HG03064 (cell line): Measurements from ENCODE around the gene OGA.

Experiments
- ATAC-seq: cut with Tn5 transposase; IDR thresholded peaks from one replicate; pipeline ENCODE4 v1.9.1; 2021; ENCODE audit warnings: low read depth; ENCODE audit not compliant: unreplicated experiment

Gene OGA

DNA sequence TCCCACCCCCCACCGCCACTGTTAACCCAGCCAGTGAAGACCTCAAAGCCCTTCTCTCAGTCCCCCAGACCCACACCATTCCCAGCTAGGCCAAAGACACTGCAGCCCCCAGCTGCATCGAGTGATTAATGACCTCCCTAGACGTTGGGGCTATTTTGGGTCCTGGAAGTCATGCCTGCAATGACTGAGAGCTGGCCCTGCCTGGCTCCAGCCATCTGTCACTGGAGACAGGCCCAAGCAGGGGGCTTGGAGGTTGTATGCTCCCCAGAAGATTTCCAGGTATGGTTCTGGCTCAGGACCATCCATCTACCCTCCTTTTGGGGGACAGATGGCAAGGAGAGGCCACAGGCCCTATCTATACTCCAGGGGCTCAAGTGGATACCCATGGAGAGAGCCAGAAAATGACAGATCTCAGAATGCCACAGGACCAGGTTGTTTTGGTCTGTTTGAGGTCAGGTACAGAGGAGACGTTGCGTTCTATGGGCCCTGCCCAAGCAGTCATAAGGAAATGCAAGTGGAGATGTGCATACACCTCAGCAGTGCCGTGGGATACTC, 20.2 kb upstream of the OGA start:
- no peak for ATAC-seq

DNA sequence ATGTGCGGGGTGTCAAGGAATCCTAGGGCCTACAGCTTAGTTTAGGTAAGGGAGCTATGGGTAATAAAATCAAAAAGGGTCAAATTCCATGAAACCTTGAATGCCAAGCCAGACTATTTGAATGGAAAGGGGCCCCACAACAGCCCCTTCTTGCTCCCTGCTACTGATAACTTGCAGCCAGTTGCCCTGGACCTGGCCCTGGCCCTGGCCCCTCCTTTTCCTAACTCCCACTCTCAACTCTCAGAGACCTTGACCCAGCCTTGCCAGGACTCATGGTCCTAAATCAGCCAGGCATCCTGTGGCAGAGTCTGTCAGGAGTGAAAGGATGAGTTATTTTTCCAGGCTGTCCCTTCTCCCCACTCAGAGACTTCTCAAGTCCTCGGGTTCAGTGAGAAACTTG, 19.5 kb upstream of the OGA start:
- ATAC-seq, result no peak

DNA sequence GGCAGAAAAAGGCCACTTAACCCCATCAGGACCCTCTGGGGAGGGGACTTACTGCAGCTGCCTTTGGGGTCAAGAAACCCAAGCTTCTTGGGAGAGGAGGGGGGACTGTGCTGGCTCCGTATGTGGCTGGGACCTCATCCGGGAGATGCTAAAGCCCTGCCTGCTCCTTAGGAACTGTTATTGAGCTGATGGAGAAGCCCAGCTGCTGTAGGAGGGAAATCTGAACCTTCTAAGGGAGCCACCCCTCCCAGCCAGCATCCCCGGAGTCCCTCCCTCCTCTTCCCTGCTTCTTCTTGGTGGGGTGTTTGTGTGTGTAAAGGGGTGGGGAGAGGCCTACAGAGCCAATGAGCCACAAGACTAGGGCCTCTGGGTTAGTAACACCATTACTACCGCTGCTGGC, 17.1 kb upstream of the OGA start:
- ATAC-seq, result no peak

DNA sequence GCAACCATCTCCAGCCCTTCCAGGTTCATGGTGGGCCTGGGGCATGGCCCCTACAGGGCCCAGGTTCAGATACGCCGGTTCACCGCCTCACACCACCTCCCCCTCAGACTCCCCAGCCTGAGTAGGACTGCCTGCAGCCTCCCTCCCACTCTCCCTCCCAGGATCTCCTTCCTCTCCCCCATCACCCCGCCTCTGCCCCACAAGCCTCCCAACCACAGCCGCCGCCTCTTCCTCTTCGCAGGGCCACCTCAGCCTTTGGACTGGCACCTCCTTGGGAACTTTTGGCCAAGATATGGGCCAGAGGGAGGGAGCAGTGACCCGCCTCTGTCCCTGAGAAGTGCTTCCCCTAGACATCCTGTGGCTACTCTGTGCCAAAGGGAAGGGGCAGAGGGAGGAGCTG, 16.1 kb upstream of the OGA start:
- ATAC-seq, result no peak

DNA sequence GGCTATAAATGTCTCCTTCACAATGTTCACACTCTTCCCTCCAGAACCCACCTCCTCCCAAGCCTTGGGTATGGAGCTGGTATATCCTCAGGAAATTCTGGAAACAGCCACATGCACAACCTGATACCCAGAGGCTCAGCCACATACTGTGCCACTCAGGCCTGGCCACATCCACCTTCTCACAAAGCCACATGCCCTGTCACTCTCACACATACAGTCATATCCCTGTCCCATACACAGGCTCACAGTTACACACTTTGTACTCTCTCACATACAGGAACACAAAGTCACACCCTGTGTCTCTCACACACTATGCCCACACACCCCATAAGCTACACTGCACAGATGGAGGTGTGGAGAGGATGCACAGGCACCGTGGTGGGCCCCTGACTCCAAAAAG, 15.2 kb upstream of the OGA start:
- no peak for ATAC-seq

DNA sequence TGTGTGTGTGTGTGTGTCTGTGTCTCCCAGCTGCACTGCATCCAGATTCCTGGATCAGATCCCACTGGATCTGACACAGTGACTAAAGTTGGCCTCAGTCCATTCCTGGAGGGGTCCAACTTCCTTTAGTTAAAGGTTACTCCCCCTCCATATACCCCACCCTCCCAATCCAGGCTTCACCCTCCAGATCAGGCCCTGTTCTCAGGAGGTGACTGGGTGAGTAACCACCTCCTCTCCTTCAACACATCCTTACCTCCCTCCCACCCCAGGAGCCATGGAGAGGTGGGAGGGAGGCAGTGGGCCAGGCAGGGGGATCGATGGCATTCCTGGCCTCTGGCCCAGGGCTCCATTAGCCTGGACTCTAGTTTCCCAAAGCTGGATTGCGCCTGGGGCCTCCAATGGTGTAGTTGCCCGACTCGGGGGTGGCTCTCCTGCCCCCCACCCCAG, 14.1 kb upstream of the OGA start:
- no peak for ATAC-seq

DNA sequence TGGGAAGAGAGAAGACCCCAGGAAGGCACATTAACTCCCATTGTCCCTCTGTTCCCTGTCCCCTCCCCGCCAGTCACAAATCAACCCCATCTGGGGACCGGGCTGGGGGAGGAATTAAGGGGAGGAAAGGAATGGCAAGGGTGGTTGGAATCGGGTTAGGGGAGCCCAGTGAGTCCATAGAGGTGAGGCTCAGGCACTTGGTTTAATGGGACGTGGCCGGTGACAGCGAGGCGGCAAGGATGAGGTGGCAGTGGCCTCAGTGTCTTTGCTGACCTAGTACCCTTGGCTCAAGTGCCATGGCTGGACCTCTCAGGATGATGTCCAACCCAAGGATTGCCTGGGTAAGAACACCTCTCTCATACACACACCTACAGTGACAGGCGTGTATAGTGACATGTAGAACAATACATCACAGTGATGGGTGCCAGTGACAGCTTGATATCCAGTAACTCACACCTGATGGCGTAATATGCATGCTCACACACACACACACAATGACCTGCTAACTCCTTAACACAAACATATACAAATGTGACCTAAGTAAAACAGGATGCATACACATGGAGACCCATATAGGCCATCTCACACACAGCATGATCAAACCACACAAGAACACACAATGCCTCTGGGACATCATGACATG, 13.0 kb upstream of the OGA start:
- ATAC-seq, result no peak

DNA sequence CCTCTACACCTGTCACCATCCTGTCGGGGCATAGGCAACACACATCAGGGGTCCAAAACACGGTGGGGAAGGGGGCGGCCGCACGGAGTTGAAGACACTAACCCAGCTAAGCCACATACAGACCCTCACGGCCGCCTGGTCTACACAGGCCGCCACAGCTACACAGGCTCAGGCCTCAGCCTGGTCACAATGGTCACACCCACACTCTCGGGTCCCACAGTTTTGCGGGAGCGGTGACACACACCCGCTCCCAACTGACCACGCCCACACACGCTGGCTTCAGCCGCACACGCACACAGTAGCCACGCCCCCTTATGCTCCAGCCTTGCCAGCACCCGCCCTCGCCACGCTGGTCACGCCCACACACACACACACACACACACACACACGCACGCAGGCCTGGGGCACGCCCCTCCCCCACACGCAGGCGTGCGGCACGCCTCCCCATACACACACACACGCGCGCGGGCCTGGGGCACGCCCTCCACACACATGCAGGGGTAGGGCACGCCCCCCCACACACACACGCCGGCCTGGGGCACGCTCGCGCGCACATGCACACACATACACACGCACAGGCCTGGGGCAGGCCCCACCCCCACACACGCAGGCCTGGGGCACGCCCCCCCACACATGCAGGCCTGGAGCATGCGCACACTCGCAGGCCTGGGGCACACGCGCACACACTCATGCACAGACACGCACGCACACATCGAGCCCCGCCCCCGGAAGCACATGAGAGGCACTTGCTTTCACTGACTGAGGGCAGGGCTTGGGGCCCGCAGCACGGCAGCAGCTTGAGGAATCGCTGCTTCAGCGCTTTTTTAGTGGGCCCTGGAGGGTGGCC, 12.3 kb upstream of the OGA start:
- peak; percentile 55 for ATAC-seq

DNA sequence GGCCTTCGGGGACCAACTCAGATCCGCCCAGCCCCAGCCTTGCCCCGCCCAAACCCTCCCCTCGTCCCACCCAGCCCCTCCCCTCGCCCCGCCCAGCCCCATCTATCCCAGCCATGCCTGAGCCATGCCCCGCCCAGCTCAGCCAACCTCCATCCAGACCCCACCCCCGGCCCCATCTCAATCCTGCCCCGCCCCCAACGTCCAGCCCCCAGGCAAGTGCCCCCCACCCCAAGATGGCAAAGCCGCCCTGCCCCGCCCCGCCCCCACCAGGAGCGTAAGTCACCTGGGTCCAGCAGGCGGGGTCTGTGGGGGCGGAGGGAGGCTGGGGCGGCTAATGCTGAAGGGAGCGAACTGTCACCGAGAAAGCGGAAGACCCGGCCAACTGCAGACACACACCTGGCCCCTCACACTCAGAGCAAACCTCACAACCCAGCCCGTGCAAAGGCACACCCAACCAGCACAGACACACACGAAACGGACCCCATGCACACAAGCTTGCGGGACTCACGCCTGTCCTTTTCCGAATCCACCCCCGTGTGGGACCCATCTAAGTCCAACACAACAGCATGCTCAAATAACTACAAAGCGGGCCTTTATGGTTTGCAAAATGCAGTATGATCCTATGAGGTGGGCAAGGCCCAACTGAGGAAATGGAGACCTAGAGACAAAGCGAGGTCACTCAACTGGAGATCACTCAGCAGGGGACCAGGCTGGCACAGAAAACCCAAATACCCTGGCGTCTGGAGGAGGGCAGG, 11.5 kb upstream of the OGA start:
- peak; percentile 6 for ATAC-seq

DNA sequence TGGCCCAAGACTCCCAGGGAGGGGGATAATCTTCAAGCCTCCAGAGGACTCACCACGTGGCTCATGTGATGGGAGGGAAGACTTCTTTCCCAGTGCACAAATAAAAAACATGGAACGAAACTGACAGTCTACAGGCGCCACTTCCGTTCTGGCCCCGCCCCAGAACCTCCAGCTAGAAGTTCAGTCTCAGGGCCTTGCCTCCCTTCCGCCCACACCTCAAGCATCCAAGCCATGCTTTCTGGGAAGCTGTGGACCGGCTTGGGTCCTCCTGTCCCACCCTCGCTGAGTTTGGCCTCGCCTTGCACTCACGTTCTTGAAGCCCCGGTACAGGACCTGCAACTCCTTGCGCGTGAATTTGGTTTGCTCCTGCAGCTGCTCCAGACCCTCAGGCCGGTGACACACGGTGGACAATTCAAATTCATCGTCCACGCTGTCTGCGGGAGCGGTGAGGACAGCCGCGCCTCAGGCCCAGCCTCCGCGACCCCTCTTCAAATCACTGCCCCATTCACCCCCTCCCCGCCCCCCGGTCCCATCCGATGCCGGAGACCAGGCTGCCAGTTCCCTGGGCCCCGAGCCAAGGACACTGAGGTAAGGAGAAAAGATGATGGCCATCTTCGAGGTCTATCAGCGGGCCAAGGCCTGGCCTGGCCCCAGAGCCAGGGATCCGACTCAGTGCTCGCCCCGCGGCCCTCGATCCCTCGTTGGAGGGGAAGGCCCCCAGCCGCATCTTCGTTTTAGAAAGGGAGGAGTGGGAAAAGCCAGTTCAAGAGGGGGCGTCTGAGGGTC, 10.7 kb upstream of the OGA start:
- ATAC-seq, result no peak

DNA sequence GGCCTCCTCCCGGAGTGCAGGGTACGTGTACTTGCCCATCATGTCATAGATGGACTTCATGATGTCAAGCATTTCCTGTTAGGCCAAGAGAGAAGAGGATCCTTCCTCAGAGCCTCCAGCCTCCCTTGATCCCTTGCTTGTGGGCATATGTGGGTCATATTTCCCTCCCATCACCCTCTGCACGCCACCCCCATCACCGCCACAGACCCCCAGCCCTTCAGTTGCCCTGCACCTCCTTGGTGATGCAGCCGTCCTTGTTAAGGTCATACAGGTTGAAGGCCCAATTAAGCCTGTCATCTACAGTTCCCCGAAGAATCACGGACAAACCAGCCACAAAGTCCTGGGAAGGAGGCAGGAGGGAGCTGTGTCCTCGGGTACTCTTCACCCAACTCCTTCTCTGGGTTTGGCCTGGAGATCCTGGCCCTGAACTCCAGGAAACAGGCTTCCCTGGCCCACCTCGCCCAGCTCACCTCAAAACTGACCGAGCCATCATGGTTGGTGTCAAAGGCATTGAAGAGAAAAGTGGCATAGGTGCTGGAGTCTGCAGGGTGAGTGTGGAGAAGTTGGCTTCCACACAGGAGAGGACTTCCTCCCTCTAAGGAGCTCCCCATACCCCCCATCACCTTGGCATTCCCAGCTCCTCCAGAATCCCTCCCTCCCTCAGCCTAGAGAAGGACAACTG, 9.8 kb upstream of the OGA start:
- no peak for ATAC-seq

DNA sequence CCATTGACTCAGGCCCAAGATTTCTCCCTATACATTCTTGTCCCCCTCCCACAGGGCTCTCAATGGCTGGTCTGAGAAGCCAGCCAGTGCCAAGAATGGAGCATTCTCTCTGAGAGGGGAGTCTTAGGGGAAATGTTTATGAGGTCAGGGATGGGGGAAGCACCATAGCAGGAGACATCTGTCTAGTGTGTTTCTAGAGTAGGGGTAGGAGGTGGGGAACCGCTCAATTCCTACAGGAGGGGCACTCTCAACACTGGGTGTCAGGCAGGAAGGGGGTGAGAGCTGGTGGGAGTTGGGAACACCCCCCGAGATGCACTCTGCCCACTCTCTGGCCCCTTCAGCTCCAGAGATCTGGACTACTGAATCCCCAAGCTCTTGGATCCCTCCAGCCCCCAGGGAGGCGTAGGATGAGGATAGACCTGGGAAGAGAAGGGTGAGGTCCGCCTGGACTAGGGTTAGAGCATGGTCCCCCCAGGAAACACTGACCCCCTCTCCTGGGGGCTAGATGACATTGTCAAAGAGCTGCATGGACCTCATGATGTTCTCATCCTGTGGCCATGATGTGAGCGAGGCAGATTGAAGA, 8.7 kb upstream of the OGA start:
- no peak for ATAC-seq

DNA sequence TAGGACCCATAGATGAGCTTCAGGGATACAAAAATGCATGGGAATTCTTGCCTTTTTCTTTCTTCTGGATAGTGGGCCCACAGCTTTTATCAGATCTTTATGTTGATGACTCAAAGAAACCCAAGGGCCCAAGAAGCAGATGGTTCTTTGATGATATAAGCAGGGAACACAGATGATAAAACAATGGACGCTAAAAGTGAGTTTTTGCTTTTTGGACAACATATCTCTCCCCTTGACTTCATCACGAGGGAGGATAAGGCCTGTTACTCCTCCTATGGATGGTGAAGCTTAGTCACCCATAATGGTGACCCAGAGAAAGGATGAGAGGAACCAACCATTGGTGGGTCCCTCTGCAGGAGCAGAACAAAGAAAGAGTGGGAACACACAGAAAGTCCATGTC, 6.5 kb upstream of the OGA start:
- no peak for ATAC-seq

DNA sequence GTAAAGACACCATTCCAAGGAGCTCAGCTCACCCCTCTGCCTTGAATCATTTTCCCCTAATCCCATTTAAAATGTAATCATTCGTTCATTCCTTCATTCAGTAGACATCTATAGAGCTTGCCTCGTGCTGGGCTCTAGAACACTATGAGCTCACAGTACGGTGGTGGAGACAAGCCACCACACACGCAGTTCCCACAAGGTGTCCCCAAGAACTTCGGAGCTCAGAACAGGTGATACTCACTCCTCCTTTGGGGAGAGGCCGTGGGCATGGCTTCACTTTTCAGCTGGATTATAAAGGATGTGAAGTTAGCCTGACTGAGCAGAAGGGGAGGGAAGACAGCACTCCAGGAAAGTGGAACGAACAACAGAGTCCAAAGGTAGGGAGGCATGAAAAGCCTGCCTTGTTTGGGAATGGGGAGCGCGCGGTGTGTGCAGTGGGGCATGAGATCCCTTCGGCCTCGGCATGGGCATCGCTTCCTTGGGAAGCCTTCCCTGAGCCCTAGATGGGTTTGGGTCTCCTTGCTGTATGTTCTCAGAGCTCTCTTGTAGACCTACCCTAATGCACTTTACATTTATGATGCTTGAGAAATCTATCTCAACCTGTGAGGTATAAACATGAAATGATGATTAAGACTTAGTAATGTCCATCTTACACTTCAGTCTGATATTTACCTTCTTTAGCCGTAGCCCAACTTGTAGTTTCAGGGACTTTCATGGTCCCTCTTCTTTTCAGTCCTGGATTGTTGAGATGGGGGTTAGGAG, 809 bp upstream of the OGA start:
- peak; percentile 17 for ATAC-seq

DNA sequence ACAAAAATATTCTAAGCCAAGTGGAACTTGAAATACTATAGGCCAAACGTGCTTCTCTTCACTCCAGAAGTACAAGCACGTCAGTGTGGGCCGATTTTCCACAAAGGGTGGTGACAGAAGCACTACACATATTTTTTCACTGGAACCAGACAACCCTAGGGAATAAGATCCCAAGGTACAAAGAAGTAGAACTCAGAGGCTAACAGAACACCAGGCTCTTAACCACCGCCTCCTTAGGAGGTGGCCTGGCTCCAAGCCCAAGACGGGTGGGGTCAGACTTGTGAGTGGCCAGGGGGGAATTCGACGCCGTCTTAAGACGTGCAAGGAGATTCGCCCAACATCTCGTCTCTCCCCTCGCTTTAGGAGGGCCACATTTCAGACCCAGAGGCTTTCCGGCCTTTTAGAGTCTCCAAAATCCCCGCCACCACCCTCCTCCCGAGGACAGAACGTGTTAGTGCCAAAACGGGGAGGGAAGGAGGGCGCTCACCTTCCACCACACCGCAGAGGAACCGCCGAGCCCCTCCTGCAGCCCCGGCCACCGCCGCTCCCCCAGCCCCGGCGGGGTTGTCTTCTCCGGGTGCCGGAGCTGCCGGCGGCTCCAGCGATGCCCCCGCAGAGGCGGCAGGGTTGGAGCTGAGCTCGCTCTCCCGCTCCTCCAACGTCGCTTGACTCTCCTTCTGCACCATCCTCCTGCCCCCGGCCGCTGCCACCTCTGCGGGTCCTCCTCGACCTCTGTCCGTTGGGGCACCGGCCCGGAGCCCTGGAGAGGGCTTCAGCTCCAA, 716 bp downstream of the OGA start:
- ATAC-seq, result no peak

DNA sequence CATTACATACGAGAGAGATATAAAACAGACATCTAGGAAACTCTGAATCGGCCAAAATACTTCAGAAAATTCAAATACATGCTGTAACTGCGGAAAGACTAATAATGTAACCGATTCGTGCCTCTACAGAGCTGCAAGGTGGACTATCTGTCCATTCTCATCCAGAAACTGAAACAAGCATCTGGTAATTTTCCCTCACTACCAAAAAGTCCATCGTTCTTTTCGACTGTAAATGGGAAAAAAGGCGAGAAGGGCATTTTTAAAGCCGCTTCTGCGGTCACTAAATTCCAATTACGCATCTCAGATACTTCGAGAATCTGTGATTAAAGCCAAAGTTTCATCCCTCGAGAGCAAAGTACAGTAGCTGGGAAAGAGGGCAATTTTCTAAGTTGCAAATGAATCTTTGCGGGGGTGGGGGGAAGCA, 1.3 kb downstream of the OGA start:
- no peak for ATAC-seq

DNA sequence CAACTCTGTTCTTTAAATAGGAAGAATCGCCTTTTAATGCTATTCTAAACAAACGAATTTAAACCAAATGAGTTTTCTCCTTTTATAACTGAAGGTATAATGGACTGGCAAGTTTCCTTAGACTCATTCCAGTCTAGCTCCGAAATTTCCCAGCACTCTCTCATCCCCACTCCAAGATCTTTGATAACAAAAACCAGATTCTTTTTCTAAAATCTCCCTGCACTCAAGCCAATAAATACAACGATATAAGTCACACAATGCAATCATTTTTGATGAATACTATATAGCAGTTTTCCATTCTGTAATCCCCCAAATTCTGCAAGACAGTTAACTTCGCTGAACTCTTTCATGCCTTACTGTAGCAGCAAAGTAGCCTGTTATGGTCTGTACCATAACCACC, 1.9 kb downstream of the OGA start:
- ATAC-seq, result no peak

DNA sequence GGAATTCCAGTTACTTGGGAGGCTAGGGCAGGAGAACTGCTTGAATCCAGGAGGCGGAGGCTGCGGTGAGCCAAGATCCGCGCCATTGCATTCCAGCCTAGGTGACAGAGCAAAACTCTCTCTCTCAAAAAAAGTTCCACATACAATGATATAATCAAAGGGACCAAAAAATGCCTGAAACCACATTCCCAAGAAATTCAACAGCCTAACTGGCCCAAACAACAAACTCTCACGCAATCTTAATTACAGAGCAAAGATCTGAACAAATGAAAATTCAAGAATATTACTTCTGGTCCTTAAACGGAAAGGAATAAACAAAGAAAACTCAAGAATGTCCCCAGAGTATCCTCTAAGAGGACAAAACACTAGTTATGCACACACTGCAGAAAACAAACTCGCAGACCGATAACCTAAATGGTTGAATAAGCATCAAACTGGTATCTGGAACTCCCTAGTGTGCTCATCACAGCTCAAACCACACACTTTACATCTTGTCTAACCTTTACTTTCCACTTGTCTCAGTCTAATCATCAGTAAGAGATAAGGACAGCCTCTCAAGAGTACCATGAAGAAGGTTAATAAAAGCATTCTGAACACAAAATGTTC, 3.7 kb downstream of the OGA start:
- no peak for ATAC-seq
